Heart left ventricle (tissue), 16 donors: ENCODE results near the gene SAMM50. TPM values are rescaled to one million over a fixed set of nuclear protein-coding genes. Genes with fewer than 3 reads are reported as not detected.

Experiments used
- ATAC-seq, 4 donors: fragments of 200-7000 bp; cut with Tn5 transposase; one replicate each; pipeline ENCODE4 v1.9.1; 2020 to 2022; ENCODE audit warnings: moderate library complexity in 4 of 4, mild to moderate bottlenecking in 3 of 4, moderate number of reproducible peaks in 1 of 4
- DNase-seq, 5 donors: peaks; one replicate each; pipeline ENCODE4 v3.0.0-alpha.2; 2020
- H3K27ac ChIP-seq, 12 donors: fragments of 200-600 bp; sonication (generic) in 4 of 12; one replicate each; pipeline versions ENCODE4 v1.5.0 to v1.8.0; 2016 to 2022; ENCODE audit warnings: mild to moderate bottlenecking in 2 of 12
- H3K27me3 ChIP-seq, 9 donors: fragments of 200-600 bp; sonication (generic) in 2 of 9; one replicate each; pipeline versions ENCODE4 v1.5.1 to v1.8.0; 2016 to 2022; ENCODE audit warnings: mild to moderate bottlenecking in 3 of 9
- H3K36me3 ChIP-seq, 9 donors: fragments of 200-600 bp; sonication (generic) in 2 of 9; one replicate each; pipeline versions ENCODE4 v1.5.0 to v1.8.0; 2018 to 2022; ENCODE audit warnings: mild to moderate bottlenecking in 2 of 9
- H3K4me1 ChIP-seq, 12 donors: fragments of 200-600 bp; sonication (generic) in 4 of 12; one replicate each; pipeline versions ENCODE4 v1.5.0 to v1.8.0; 2016 to 2022; ENCODE audit warnings: mild to moderate bottlenecking in 3 of 12
- H3K4me3 ChIP-seq, 12 donors: fragments of 200-600 bp; sonication (generic) in 4 of 12; one replicate each; pipeline versions ENCODE4 v1.5.0 to v1.8.0; 2017 to 2022; ENCODE audit warnings: mild to moderate bottlenecking in 9 of 12, moderate library complexity in 4 of 12
- H3K9me3 ChIP-seq, 12 donors: fragments of 200-600 bp; sonication (generic) in 4 of 12; one replicate each; pipeline versions ENCODE4 v1.5.0 to v1.8.0; 2016 to 2022; ENCODE audit warnings: mild to moderate bottlenecking in 1 of 12
- POLR2A ChIP-seq, 2 donors: fragments of 450-650 bp; IDR thresholded peaks; one replicate each; pipeline ENCODE4 v1.6.1; 2017; ENCODE audit warnings: antibody characterized with exemption in 2 of 2, mild to moderate bottlenecking in 2 of 2, moderate library complexity in 2 of 2
- WGBS, 4 donors: extraction: QIAGEN DNeasy Blood & Tissue Kit in 2 of 4; methylation state at CpG; one replicate each; pipeline versions ENCODE4 v1.1.5 to v1.1.7; 2013 to 2018; 5-methylcytosine and 5-hydroxymethylcytosine counted together
- intact Hi-C, 10 donors: fragments of 100-400 bp; cut with DNase I; formaldehyde crosslinking; loops; one replicate each; pipeline versions ENCODE4 v1.11.1 to v1.14.2; 2022
- polyA plus RNA-seq, 2 donors: library from polyadenylated mRNA; stranded (reverse); fragments of 200-250 nt; gene quantifications; one replicate each; pipeline ENCODE4 v1.2.3, GENCODE V29; 2013
- total RNA-seq, 9 donors: library from RNA; depleted of rRNA in 2 of 9; stranded (reverse); fragments of >200 nt in 2 of 9; fragmentation: NEBNext Ultra II Directional in 3 of 9; extraction: Animal tissue kit (Norgen Biotek cat#: 25700) in 3 of 9; gene quantifications; one replicate each; pipeline versions ENCODE4 v1.1.0 to v1.2.4, GENCODE V29; 2016 to 2023
- TF ChIP-seq, protein P1 (sequence below), 12 donors: fragments of 200-600 bp; sonication (generic) in 4 of 12; IDR thresholded peaks; one replicate each; pipeline versions ENCODE4 v1.5.0 to v1.8.0; 2018 to 2022; ENCODE audit warnings: antibody characterized with exemption in 12 of 12, mild to moderate bottlenecking in 5 of 12
- donor health status: ischemic (EF 13 %, LVEDD 7.1; RV severe dilation, severe dysfunction).
- donor health status: healthy with polysubstance abuse.
- donor health status: DM: no; HTN: yes; CAD: no.
- donor health status: DM: no; HTN: no; CAD: no.
- donor health status: ischemic (EF 25% LVEDD 6.9; RV normal size, moderate dysfunction).
- donor health status: ischemic (EF 25% LVEDD 5.7; RV mildly dilated, moderate dysfunction).
- donor health status: healthy.
- donor health status: DM: yes; HTN: yes; CAD: no.
- donor health status: ischemic (EF 35%, LVEDD 5.7; RV mildly dilated, moderate dysfunction).
- donor health status: nonischemic (EF 11% LVEDD 7.7; RV severe dilation, severe dysfunction).
- donor health status: DM: yes; HTN: yes; CAD: no.
- donor health status: PGD.
- donor health status: ischemic (EF 29% LVEDD 5.4; RV normal size, mild dysfunction).
- donor health status: nonischemic (EF 23%, LVEDD 6.1; RV moderate dilation, normal function).

The SAMM50 gene
- total and polyA plus RNA-seq, 11 donors = 32.5 to 74.8 (median 66.2) TPM

DNA sequence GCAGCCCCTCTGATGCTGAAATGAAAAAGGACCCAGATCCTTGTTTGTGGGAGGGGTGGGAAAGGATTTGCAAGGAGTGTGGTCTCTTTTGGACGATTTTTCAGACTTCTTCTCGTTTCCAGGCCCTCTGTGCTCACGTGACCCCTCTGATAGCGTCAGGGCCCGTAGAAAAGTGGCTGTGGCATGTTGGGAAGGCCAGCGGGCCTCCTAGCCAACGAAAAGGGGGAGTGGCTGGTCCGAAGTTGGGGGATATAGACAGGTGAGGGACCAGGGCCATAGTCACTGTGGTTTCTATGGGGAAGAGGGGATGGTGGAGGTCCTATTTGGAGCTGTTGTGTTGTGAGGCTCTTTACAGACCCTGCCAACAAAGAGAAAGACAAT, 75.5 kb downstream of the SAMM50 start:
- peak overlapping the region; percentile 19 to 98 (median 78) for H3K27ac ChIP-seq
- intact Hi-C loops = no loop called here
- DNase-seq = no peak
- H3K4me1 ChIP-seq = peaks cover 19 to 80% (median 45%) of the 10 kb centered on the region in 12 donors
- TF ChIP-seq, protein P1, sequence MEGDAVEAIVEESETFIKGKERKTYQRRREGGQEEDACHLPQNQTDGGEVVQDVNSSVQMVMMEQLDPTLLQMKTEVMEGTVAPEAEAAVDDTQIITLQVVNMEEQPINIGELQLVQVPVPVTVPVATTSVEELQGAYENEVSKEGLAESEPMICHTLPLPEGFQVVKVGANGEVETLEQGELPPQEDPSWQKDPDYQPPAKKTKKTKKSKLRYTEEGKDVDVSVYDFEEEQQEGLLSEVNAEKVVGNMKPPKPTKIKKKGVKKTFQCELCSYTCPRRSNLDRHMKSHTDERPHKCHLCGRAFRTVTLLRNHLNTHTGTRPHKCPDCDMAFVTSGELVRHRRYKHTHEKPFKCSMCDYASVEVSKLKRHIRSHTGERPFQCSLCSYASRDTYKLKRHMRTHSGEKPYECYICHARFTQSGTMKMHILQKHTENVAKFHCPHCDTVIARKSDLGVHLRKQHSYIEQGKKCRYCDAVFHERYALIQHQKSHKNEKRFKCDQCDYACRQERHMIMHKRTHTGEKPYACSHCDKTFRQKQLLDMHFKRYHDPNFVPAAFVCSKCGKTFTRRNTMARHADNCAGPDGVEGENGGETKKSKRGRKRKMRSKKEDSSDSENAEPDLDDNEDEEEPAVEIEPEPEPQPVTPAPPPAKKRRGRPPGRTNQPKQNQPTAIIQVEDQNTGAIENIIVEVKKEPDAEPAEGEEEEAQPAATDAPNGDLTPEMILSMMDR (IDR thresholded peaks at IDR 0.05) = no peak
- peak in 1 of 2 donors; percentile 9 for TF ChIP-seq POLR2A (IDR thresholded peaks at IDR 0.05)
- no peak for ATAC-seq
- H3K9me3 ChIP-seq = peaks cover 0 to 5% (median 0%) of the 10 kb centered on the region in 12 donors
- no peak overlapping the region for H3K4me3 ChIP-seq
- H3K27me3 ChIP-seq = no peaks in the 10 kb centered on the region
- no peaks in the 10 kb centered on the region for H3K36me3 ChIP-seq
- 53 to 74% (median 61%) methylated on average over 8 of the region's 8 CpGs for WGBS, 4 donors

DNA sequence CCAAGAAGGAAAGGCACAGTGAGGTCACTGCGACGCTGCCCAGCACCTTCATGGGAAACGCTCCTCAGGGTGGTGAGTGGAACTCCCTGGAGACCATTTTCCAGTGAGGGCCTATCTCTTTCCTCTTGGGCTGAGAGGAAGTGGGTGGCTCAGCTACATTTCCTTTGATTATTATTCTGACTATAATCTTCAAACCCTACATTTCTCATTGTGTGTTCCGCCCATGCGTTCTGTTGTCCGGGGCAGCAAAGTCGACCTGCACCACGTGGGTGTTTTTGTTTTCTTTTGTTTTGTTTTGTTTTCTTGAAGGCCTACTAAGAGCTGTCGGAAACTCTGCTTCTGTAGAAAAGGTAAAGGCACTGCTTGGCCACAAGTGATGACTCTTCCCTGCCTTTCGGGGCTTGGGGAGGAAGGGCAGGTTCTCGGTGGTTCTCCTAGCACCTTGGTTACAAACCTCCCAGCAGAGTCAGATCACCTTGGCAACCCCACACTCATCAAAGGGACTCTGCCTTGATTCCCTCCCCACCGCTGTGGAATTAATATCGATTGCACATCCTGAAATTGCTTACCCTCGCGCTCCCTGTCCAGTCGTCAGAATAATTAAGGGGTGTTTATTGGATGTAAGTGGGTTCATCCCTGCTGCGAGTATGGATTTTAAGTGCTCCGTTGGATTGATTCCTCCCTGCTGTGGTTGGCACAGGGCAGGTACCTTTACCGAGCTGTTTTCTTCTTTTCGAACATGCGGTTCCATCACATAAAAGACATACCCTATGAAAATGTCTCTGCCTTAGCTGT, 76.1 kb downstream of the SAMM50 start:
- intact Hi-C loops = no loop called here
- peaks cover 0 to 5% (median 0%) of the 10 kb centered on the region in 12 donors for H3K9me3 ChIP-seq
- DNase-seq (peak in 2 of 5 donors; percentile 28 to 60), ATAC-seq (peak in 2 of 4 donors; percentile 1 to 44)
- no peak overlapping the region for H3K4me3 ChIP-seq
- H3K4me1 ChIP-seq = peaks cover 19 to 73% (median 44%) of the 10 kb centered on the region in 12 donors
- H3K36me3 ChIP-seq = no peaks in the 10 kb centered on the region
- 63 to 75% (median 70%) methylated on average over 21 of the region's 21 CpGs for WGBS, 4 donors
- H3K27ac ChIP-seq = peak overlapping the region; percentile 49 to 98 (median 79)
- no peak for TF ChIP-seq POLR2A (IDR thresholded peaks at IDR 0.05)
- TF ChIP-seq, protein P1 (IDR thresholded peaks at IDR 0.05) = no peak
- H3K27me3 ChIP-seq = no peaks in the 10 kb centered on the region

DNA sequence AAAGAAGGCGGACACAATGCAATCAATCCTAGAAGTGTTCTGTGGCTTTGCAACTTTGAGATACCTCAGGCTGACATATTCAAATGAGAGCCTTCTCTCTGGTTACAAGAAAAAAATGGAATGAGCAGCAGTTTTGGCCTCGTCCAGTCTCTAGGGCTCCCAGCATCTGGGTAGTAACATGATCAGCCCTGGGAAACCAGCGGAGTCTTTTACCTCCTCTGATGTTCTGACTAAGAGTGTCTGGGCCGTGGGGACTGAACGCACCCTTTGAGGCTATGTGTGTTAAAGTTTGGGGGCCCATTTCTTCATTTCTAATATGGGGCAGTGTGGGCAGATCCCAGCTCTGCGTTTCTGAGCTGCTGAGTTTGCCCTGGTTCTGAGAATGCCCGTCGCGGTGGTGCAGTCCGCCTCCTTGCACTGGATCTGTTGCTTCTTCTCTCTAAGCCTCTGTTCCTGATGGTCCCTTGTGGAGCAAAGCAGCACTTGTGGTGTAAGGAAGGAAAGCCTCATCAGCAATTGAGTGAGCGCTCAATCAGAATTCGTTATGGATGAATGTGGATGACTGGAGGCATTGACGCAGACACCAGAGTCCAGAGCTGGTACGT, 77.0 kb downstream of the SAMM50 start:
- Histone ChIP-seq H3K36me3 (no peaks in the 10 kb centered on the region), H3K4me1 (peaks cover 17 to 69% (median 43%) of the 10 kb centered on the region in 12 donors), H3K4me3 (no peak overlapping the region), H3K27me3 (no peaks in the 10 kb centered on the region), H3K27ac (peak overlapping the region in 10 of 12 donors; percentile 4 to 98 (median 74)), H3K9me3 (peaks cover 0 to 5% (median 0%) of the 10 kb centered on the region in 12 donors)
- TF ChIP-seq, protein P1 (IDR thresholded peaks at IDR 0.05) = no peak
- no peak for TF ChIP-seq POLR2A (IDR thresholded peaks at IDR 0.05)
- DNase-seq (no peak), ATAC-seq (peak in 3 of 4 donors; percentile 25 to 60 (median 36))
- intact Hi-C loops = no loop called here
- 81 to 87% (median 86%) methylated on average over 13 to 14 of the region's 14 CpGs for WGBS, 4 donors

DNA sequence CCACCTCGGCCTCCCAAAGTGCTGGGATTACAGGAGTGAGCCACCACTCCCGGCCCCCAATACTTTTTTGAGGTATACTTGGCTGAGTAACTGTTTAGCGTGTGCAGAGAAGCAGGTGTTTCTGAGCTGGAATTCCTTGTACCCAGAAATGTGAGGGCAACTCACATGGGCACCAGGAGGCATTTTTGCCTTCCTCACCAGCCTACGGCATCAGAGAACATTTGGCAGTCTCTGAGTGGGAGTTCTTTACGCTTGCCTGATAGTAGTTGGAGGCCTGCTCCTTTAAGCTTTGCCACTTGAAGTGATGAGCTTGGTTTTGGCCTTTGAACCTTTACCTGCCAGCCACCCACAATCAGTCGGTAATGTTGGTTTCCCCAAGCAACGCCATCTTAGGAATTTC, 78.0 kb downstream of the SAMM50 start:
- ATAC-seq (no peak), DNase-seq (no peak)
- intact Hi-C loops = no loop called here
- H3K27ac ChIP-seq = peak overlapping the region in 7 of 12 donors; percentile 35 to 98 (median 46)
- no peaks in the 10 kb centered on the region for H3K27me3 ChIP-seq
- H3K4me3 ChIP-seq = no peak overlapping the region
- 81 to 95% (median 90%) methylated on average over 7 of the region's 7 CpGs for WGBS, 4 donors
- peaks cover 17 to 69% (median 46%) of the 10 kb centered on the region in 12 donors for H3K4me1 ChIP-seq
- no peaks in the 10 kb centered on the region for H3K36me3 ChIP-seq
- TF ChIP-seq, protein P1 (IDR thresholded peaks at IDR 0.05) = no peak
- TF ChIP-seq POLR2A (IDR thresholded peaks at IDR 0.05) = no peak
- peaks cover 0 to 5% (median 0%) of the 10 kb centered on the region in 12 donors for H3K9me3 ChIP-seq
